ENCODE data around the gene CFLAR.

DNA sequence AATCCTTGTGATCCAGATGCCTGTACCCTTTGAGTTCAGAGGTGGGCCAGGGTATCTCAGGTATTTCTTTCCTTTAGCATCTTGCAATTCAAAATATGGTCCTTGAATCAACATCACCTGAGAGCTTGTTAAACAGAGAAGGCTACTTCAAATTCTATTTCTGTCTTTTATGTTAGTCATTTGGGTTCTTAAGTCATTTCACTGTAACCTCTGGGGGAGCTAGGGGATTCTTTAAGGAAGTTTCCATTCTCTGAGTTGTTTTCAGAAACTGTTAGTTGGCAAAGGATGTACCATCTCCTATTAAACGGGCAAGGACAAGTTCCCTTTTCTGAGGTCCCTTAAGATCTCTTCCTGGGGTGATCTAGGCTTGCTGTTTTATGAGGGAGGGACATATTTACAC is 16.6 kb downstream of the CFLAR start:
- TF ChIP-seq MAZ (IDR thresholded peaks at IDR 0.05; ENCODE audit: borderline replicate concordance, low read depth, low read length) (no peak), MXI1 (IDR thresholded peaks at IDR 0.05; ENCODE audit: borderline replicate concordance, low read depth, low read length) (no peak), POLR2A (IDR thresholded peaks at IDR 0.05; ENCODE audit: low read depth, low read length) (no peak), RFX5 (IDR thresholded peaks at IDR 0.05; ENCODE audit: low read depth, low read length) (no peak), SMC3 (IDR thresholded peaks at IDR 0.05; ENCODE audit: low read depth, low read length) (no peak), CHD1 (IDR thresholded peaks at IDR 0.05; ENCODE audit: low read depth, low read length) (no peak), NFE2L2 (IDR thresholded peaks at IDR 0.05; ENCODE audit: low read depth, low read length) (no peak)
- TF ChIP-seq, protein P1, sequence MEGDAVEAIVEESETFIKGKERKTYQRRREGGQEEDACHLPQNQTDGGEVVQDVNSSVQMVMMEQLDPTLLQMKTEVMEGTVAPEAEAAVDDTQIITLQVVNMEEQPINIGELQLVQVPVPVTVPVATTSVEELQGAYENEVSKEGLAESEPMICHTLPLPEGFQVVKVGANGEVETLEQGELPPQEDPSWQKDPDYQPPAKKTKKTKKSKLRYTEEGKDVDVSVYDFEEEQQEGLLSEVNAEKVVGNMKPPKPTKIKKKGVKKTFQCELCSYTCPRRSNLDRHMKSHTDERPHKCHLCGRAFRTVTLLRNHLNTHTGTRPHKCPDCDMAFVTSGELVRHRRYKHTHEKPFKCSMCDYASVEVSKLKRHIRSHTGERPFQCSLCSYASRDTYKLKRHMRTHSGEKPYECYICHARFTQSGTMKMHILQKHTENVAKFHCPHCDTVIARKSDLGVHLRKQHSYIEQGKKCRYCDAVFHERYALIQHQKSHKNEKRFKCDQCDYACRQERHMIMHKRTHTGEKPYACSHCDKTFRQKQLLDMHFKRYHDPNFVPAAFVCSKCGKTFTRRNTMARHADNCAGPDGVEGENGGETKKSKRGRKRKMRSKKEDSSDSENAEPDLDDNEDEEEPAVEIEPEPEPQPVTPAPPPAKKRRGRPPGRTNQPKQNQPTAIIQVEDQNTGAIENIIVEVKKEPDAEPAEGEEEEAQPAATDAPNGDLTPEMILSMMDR (conservative IDR thresholded peaks at IDR 0.05; ENCODE audit: low read depth, low read length) = no peak
- TF ChIP-seq, protein P2, sequence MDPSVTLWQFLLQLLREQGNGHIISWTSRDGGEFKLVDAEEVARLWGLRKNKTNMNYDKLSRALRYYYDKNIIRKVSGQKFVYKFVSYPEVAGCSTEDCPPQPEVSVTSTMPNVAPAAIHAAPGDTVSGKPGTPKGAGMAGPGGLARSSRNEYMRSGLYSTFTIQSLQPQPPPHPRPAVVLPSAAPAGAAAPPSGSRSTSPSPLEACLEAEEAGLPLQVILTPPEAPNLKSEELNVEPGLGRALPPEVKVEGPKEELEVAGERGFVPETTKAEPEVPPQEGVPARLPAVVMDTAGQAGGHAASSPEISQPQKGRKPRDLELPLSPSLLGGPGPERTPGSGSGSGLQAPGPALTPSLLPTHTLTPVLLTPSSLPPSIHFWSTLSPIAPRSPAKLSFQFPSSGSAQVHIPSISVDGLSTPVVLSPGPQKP (IDR thresholded peaks at IDR 0.05; ENCODE audit: borderline replicate concordance, low read depth, low read length) = no peak

All from IMR-90 (cell line).